Stomach (tissue), 4 donors: ENCODE data around the gene TRIM61.

ENCODE experiments used
- CTCF ChIP-seq, 7 experiments: fragments of 450-650 bp in 4 of 7; fragments of 200-600 bp in 3 of 7; sonication (generic) in 3 of 7; IDR thresholded peaks; one replicate each; pipeline ENCODE4 v1.5.1; 2016 to 2019; ENCODE audit warnings: antibody characterized with exemption in 7 of 7, control low read depth in 2 of 7, mild to moderate bottlenecking in 1 of 7
- POLR2A ChIP-seq, 4 donors: fragments of 450-650 bp; IDR thresholded peaks; one replicate each; pipeline ENCODE4 v1.6.1; 2016; ENCODE audit warnings: antibody characterized with exemption in 4 of 4, control low read depth in 2 of 4, mild to moderate bottlenecking in 1 of 4, moderate library complexity in 1 of 4

GRCh38 chr4:164930647-164931046 lies 46.8 kb downstream of the TRIM61 start:
- TF ChIP-seq CTCF (IDR thresholded peaks at IDR 0.05) (no peak), POLR2A (IDR thresholded peaks at IDR 0.05) (no peak)
